K562 (cell line): Measurements from ENCODE around the gene NAGLU. TPM values are rescaled to one million over a fixed set of nuclear protein-coding genes. Genes with fewer than 3 reads are reported as not detected.
A peak's percentile ranks its signal among the peaks of the same experiment; 100 is the strongest.

Experiments
- ATF1 ChIP-seq, 2 experiments: fragments of 450-650 bp in 1 of 2; IDR thresholded peaks; 2 replicates each; pipeline ENCODE4 v1.6.1; 2016; ENCODE audit warnings: missing compliant biosample characterization in 1 of 2, missing genetic modification characterization in 1 of 2
- CREM ChIP-seq: IDR thresholded peaks from 2 replicates; pipeline ENCODE4 v1.6.1; 2014; ENCODE audit warnings: antibody characterized with exemption, low read depth
- CTBP1 ChIP-seq: fragments of 450-650 bp; IDR thresholded peaks from 2 replicates; pipeline ENCODE4 v1.6.1; 2016; ENCODE audit warnings: borderline replicate concordance
- EP300 ChIP-seq: IDR thresholded peaks from 2 replicates; pipeline ENCODE4 v1.6.1; 2012; ENCODE audit warnings: low read length, improper control_type of control experiment
- ETV1 ChIP-seq: fragments of 450-650 bp; conservative IDR thresholded peaks from 2 replicates; pipeline ENCODE4 v1.6.1; 2016; ENCODE audit warnings: missing genetic modification characterization, control low read depth, low read depth, missing compliant biosample characterization
- KLF13 ChIP-seq: fragments of 450-650 bp; IDR thresholded peaks from 2 replicates; pipeline ENCODE4 v1.6.1; 2016; ENCODE audit warnings: missing genetic modification characterization, low read depth, mild to moderate bottlenecking, missing compliant biosample characterization, moderate library complexity, borderline replicate concordance
- L3MBTL2 ChIP-seq: fragments of 450-650 bp; IDR thresholded peaks from 2 replicates; pipeline ENCODE4 v1.6.1; 2016; ENCODE audit warnings: mild to moderate bottlenecking, moderate library complexity
- NR2C2 ChIP-seq, 2 experiments: fragments of 200-800 bp in 1 of 2; sonication (Bioruptor generic) in 1 of 2; sonication (generic) in 1 of 2; formaldehyde crosslinking in 1 of 2; IDR thresholded peaks; 2 replicates each; pipeline versions ENCODE4 v1.6.1 to v1.8.0; 2016 to 2022; ENCODE audit warnings: mild to moderate bottlenecking in 1 of 2, missing compliant biosample characterization in 1 of 2, missing genetic modification characterization in 1 of 2, missing genetic modification reagents in 1 of 2
- PML ChIP-seq: IDR thresholded peaks from 2 replicates; pipeline ENCODE4 v1.6.1; 2012; ENCODE audit warnings: low read length, inconsistent platforms
- PYGO2 ChIP-seq: fragments of 450-650 bp; IDR thresholded peaks from 2 replicates; pipeline ENCODE4 v1.6.1; 2016; ENCODE audit warnings: mild to moderate bottlenecking, missing genetic modification characterization, moderate library complexity, missing compliant biosample characterization
- SOX6 ChIP-seq: fragments of 450-650 bp; IDR thresholded peaks from 2 replicates; pipeline ENCODE4 v1.6.1; 2014; ENCODE audit warnings: mild to moderate bottlenecking
- TAF7 ChIP-seq: fragments of 450-650 bp; IDR thresholded peaks from 2 replicates; pipeline ENCODE4 v1.6.1; 2016; ENCODE audit warnings: missing genetic modification characterization, missing compliant biosample characterization
- TCFL5 ChIP-seq: fragments of 250-450 bp; sonication (Bioruptor Pico); conservative IDR thresholded peaks from 2 replicates; pipeline ENCODE4 v1.6.1; 2021; ENCODE audit warnings: mild to moderate bottlenecking, moderate library complexity, matching md5 sums
- TEAD4 ChIP-seq, 2 experiments: sonication (generic) in 1 of 2; formaldehyde crosslinking in 1 of 2; IDR thresholded peaks; 2 replicates each; pipeline versions ENCODE4 v1.6.1 to v1.8.0; 2012 to 2022; ENCODE audit warnings: borderline replicate concordance in 1 of 2, inconsistent platforms in 1 of 2, low read length in 1 of 2, mild to moderate bottlenecking in 1 of 2, missing genetic modification reagents in 1 of 2
- TGIF2 ChIP-seq: sonication (generic); formaldehyde crosslinking; IDR thresholded peaks from 2 replicates; pipeline ENCODE4 v1.8.1; 2022; ENCODE audit warnings: mild to moderate bottlenecking, missing genetic modification reagents, moderate library complexity
- XRCC5 ChIP-seq: fragments of 200-400 bp; formaldehyde crosslinking; IDR thresholded peaks from 2 replicates; pipeline ENCODE4 v1.6.1; 2017; ENCODE audit warnings: low read depth, mild to moderate bottlenecking, low read length
- ZC3H4 ChIP-seq: sonication (generic); formaldehyde crosslinking; IDR thresholded peaks from 2 replicates; pipeline ENCODE4 v1.9.0; 2021; ENCODE audit warnings: missing genetic modification reagents, borderline replicate concordance
- ZKSCAN1 ChIP-seq: fragments of 150-350 bp; IDR thresholded peaks from 2 replicates; pipeline ENCODE4 v1.6.1; 2016; ENCODE audit warnings: low read depth, low read length
- ZNF175 ChIP-seq: fragments of 200-800 bp; sonication (Bioruptor generic); IDR thresholded peaks from 2 replicates; pipeline ENCODE4 v1.6.1; 2016; ENCODE audit warnings: low read depth, mild to moderate bottlenecking, missing genetic modification characterization, missing compliant biosample characterization
- ZNF785 ChIP-seq: fragments of 250-450 bp; sonication (Bioruptor Pico); IDR thresholded peaks from 2 replicates; pipeline ENCODE4 v1.4.0; 2020; ENCODE audit warnings: mild to moderate bottlenecking
- polyA plus RNA-seq, 8 experiments: library from polyadenylated mRNA; depleted of rRNA in 4 of 8; stranded (reverse) in 5 of 8; unstranded in 3 of 8; fragments of >200 nt; fragmentation: Nextera tagmentation in 2 of 8; fragmentation: Illumina TruSeq in 1 of 8; extraction: Ambion mirVana in 2 of 8; extraction: Trizol in 1 of 8; gene quantifications; 2 replicates each; pipeline versions ENCODE4 v1.2.1 to v1.2.3, GENCODE V29; 2011 to 2014; ENCODE audit warnings: inconsistent platforms in 1 of 8, missing spikeins in 1 of 8
- total RNA-seq, 7 experiments: library from RNA; depleted of rRNA in 6 of 7; stranded (reverse); fragments of >200 nt in 6 of 7; fragmentation: Illumina TruSeq in 2 of 7; extraction: Trizol in 2 of 7; gene quantifications; 2 replicates each; pipeline versions ENCODE4 v1.2.1 to v1.2.3, GENCODE V29; 2011 to 2021; ENCODE audit warnings: low replicate concordance in 1 of 7
- TF ChIP-seq, protein P1 (sequence below): fragments of 450-650 bp; IDR thresholded peaks from one replicate; pipeline ENCODE4 v1.6.1; 2018; ENCODE audit warnings: mild to moderate bottlenecking, moderate library complexity; ENCODE audit not compliant: partially characterized antibody
- TF ChIP-seq, protein P2 (sequence below): sonication (generic); formaldehyde crosslinking; IDR thresholded peaks from 2 replicates; pipeline ENCODE4 v1.8.0; 2022; ENCODE audit warnings: missing genetic modification reagents, mild to moderate bottlenecking, borderline replicate concordance
- TF ChIP-seq, protein P3 (sequence below), 2 experiments: fragments of 450-650 bp; conservative IDR thresholded peaks; 2 replicates each; pipeline ENCODE4 v1.6.1; 2017; ENCODE audit warnings: mild to moderate bottlenecking in 2 of 2, moderate library complexity in 2 of 2
- TF ChIP-seq, protein P4 (sequence below): sonication (generic); formaldehyde crosslinking; IDR thresholded peaks from 2 replicates; pipeline ENCODE4 v1.9.0; 2022; ENCODE audit warnings: mild to moderate bottlenecking, missing genetic modification reagents

NAGLU gene
- total and polyA plus RNA-seq, 9 of the 15 experiments (the other 6 are each of a cell fraction or from before 2014, with no cell fraction given): 0.04 to 21.5 (median 8.5) TPM

DNA sequence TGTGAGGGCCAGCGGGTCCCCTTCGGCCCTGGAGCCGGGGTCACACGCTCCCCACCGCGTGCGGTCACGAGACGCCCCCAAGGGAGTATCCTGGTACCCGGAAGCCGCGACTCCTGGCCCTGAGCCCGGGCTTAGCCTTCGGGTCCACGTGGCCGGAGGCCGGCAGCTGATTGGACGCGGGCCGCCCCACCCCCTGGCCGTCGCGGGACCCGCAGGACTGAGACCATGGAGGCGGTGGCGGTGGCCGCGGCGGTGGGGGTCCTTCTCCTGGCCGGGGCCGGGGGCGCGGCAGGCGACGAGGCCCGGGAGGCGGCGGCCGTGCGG is at the start of gene NAGLU (continued):
- TF ChIP-seq, protein P1, sequence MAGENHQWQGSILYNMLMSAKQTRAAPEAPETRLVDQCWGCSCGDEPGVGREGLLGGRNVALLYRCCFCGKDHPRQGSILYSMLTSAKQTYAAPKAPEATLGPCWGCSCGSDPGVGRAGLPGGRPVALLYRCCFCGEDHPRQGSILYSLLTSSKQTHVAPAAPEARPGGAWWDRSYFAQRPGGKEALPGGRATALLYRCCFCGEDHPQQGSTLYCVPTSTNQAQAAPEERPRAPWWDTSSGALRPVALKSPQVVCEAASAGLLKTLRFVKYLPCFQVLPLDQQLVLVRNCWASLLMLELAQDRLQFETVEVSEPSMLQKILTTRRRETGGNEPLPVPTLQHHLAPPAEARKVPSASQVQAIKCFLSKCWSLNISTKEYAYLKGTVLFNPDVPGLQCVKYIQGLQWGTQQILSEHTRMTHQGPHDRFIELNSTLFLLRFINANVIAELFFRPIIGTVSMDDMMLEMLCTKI: no peak
- TF ChIP-seq, protein P2, sequence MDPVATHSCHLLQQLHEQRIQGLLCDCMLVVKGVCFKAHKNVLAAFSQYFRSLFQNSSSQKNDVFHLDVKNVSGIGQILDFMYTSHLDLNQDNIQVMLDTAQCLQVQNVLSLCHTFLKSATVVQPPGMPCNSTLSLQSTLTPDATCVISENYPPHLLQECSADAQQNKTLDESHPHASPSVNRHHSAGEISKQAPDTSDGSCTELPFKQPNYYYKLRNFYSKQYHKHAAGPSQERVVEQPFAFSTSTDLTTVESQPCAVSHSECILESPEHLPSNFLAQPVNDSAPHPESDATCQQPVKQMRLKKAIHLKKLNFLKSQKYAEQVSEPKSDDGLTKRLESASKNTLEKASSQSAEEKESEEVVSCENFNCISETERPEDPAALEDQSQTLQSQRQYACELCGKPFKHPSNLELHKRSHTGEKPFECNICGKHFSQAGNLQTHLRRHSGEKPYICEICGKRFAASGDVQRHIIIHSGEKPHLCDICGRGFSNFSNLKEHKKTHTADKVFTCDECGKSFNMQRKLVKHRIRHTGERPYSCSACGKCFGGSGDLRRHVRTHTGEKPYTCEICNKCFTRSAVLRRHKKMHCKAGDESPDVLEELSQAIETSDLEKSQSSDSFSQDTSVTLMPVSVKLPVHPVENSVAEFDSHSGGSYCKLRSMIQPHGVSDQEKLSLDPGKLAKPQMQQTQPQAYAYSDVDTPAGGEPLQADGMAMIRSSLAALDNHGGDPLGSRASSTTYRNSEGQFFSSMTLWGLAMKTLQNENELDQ (CRISPR knock-in tag): no peak
- TF ChIP-seq KLF13 (tag) (0 out of 2 replicates have a peak, but pooled peaks have one; percentile 46), SOX6 (peak; percentile 24; the same call in 1 of the 2 replicates), ATF1 (CRISPR knock-in tag; IDR thresholded peaks at IDR 0.05) (no peak), ATF1 (tag; IDR thresholded peaks at IDR 0.05) (0 out of 2 replicates have a peak, but pooled peaks have one; percentile 2), TGIF2 (CRISPR knock-in tag) (no peak), CREM (peak; percentile 56; the same call in 1 of the 2 replicates), ZNF175 (CRISPR knock-in tag) (no peak), ZNF785 (CRISPR knock-in tag) (no peak), PML (no peak), L3MBTL2 (peak; percentile 87; the same call in 1 of the 2 replicates), EP300 (peak; percentile 42; the same call in 1 of the 2 replicates), TAF7 (tag) (0 out of 2 replicates have a peak, but pooled peaks have one; percentile 15), TEAD4 (IDR thresholded peaks at IDR 0.05; ENCODE audit: low read length) (0 out of 2 replicates have a peak, but pooled peaks have one; percentile 17), TEAD4 (CRISPR knock-in tag; IDR thresholded peaks at IDR 0.05; ENCODE audit: borderline replicate concordance) (no peak), TCFL5 (CRISPR knock-in tag) (no peak), ZC3H4 (CRISPR knock-in tag) (no peak), XRCC5 (no peak), PYGO2 (tag) (no peak), ZKSCAN1 (no peak), ETV1 (tag) (peak; percentile 70), CTBP1 (no peak), NR2C2 (CRISPR knock-in tag; IDR thresholded peaks at IDR 0.05) (no peak), NR2C2 (tag; IDR thresholded peaks at IDR 0.05) (peak; percentile 11; the same call in 1 of the 2 replicates)
- TF ChIP-seq, protein P3, sequence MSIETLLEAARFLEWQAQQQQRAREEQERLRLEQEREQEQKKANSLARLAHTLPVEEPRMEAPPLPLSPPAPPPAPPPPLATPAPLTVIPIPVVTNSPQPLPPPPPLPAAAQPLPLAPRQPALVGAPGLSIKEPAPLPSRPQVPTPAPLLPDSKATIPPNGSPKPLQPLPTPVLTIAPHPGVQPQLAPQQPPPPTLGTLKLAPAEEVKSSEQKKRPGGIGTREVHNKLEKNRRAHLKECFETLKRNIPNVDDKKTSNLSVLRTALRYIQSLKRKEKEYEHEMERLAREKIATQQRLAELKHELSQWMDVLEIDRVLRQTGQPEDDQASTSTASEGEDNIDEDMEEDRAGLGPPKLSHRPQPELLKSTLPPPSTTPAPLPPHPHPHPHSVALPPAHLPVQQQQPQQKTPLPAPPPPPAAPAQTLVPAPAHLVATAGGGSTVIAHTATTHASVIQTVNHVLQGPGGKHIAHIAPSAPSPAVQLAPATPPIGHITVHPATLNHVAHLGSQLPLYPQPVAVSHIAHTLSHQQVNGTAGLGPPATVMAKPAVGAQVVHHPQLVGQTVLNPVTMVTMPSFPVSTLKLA (conservative IDR thresholded peaks at IDR 0.05): peak; percentile 96
- TF ChIP-seq, protein P4, sequence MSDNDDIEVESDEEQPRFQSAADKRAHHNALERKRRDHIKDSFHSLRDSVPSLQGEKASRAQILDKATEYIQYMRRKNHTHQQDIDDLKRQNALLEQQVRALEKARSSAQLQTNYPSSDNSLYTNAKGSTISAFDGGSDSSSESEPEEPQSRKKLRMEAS: peak; percentile 84
